Measurements from ENCODE around the gene DDX1. TPM values are rescaled to one million over a fixed set of nuclear protein-coding genes. Genes with fewer than 3 reads are reported as not detected.

The DDX1 gene
- 116 to 164 TPM (median 126 TPM) in 5 replicates for total RNA-seq (2022; extraction: Qiagen RNA extraction; ENCODE audit: low read depth)

GRCh38 chr2:15591692-15592463 is at the start of gene DDX1:
Gene DDX1, plus strand, starts transcription at chr2:15591868. Its CDS starts 66 bp downstream, at chr2:15591934.

GRCh38 chr2:15560988-15561573 is 30.6 kb upstream of the DDX1 start, which contains the start of gene NBAS:
Gene NBAS, minus strand, starts transcription at chr2:15561334. Its CDS starts 30 bp downstream, at chr2:15561304.

Other genes starting within 250 kb of the DDX1 start
- 14.6 to 17.3 TPM (median 16.3 TPM) in 5 replicates for gene NBAS, start 30.5 kb upstream of the DDX1 start, total RNA-seq (2022; extraction: Qiagen RNA extraction; ENCODE audit: low read depth)